Activated CD4-positive, alpha-beta T cell treated with anti-CD3 and anti-CD28 coated beads, Interleukin-2, amount 50 U/mL, for 24 hours (primary cell): ENCODE results near the gene INSC.

Source experiments
- DNase-seq, 2 donors: peaks; one replicate each; pipeline ENCODE4 v3.0.0-alpha.2; 2020; ENCODE audit warnings: low read depth in 1 of 2, low spot score in 1 of 2

The INSC gene

DNA sequence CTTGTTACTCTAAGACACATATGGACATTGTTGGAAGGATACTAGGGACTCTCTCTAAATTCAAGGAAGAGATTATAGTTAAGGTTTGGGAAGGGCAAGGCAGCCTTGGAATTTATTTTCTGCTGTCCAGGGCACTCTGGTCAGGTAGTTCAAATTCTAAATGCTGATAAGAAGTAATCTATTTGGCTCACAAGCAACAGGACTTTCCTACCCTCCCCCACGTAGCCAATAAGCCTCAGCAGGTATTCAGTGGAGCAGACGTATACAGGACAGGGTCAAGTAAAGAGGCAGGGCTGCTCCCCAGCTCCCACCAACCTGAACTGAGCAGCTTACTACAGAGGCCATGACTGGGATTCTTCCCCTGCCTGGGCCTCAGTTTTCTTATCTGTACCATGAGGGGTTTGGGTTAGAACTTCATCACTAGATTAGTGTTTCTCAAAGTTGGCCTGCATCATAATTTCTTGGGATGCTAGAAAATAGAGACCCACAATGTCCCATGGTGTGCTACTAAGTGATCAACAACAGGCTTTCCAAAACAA is 6.1 kb upstream of the INSC start:
- DNase-seq, result no peak

DNA sequence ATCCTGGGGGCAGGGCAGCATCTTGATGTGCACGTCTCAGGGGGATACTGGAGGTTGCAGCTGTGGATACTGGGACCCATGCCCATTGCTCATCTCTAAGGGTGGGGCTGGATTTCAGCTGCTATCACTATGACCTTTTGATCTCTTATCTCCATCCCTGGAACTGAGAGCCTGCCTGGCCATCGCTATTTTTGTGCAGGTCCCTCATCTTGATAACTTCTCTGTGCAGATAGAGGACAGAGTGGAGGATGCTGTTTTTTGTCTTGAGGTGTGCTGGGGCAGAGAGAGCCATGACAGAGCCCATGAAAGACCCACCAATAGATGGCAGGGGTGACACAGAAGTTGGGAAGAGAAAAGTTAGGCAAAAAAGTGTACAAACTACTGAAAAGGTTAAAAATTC is 5.1 kb upstream of the INSC start:
- DNase-seq, result no peak

DNA sequence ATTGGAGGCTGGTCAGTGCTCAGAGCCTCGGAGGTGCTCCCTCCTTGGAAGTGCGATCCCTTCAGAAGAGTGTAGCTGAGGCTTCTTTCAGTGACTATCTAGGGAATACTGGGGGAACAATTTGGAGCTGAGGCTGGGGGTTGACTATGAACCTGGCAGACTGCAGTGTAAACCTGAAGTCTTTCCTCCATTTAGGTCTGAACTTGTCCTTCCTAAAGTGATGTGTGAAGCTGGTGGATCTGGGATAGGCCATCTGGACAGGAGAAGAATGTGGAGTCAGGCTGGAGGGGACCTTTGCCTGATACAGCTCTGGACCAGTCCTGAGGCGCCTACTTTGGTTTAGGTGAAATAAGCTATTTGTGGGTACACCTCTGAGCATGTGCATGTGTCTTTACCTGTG is 3.5 kb upstream of the INSC start:
- DNase-seq, result no peak

DNA sequence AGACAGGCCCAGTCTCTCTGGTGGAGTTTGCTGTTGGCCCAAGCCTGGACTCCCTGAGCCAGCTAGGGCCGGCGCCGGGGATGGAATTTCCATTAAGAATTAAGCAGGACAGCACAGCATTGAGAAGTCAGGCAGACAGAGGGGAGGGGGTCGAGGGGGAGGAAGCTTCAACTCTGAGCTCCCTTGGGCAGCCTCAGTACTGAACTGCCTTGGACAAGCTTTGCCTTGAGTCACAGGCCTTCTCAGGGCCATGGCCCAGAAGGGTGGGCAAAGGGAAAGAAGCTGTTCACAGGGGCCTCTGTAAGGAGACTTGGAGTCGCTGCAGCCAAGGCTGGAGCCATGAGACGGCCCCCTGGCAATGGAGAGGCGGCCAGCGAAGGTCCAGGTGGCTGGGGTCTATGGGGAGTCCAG is 2.6 kb upstream of the INSC start:
- no peak for DNase-seq

DNA sequence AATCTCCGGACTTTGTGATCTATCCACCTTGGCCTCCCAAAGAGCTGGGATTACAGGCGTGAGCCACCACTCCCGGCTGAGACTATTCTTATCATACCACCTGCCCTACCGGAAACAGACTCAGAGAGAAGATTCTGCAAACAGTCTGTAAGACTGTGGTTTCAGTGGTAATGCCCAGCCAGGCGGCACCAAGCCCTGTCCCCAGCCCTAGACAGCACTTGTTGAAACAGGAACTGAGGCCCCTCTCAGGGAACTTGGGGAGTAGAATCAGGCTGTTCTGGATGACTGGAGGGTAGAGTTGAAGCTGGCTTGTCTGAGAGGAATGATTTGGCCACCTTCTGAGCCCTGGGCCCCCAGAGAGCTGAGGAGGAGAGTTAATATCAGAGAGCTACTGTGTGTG is 1.3 kb upstream of the INSC start:
- no peak for DNase-seq

DNA sequence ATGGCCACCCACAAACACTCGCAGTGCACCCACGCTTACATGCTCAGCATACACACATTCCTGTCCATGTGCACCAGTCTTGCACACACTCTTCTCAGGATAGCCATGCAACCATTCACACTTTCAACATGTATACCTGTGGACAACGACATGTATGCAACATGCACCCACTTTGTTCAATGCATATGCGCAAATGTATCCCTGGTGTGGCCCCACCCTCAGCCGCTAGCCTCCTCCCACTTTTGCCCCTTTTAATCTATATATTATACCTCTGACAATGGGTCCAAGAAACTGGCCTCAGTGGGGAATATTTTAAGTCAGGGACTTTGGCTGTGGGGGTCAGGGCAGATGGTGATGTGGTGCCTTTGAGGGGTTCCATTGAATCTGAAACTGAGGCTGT is 963 bp downstream of the INSC start:
- DNase-seq, result no peak

DNA sequence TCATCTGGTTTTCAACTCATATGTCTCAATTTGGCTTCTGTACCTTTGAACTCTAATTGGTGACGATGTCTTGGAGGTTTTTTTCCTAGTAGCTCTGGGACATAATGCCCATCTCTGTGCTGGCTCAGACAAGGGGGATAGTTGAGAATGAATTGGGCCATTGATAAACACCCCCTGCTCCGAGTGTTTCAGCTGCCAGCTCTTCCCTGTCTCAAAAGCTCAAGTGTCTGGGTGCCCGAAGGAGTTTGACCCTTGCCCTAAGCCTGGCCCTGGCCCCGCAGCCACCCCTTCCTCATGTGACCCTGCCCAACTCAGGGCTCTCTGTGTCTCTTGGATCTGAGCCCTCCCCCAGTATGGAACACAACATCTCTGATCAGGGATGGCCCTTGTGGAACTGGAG is 3.0 kb downstream of the INSC start:
- no peak for DNase-seq

DNA sequence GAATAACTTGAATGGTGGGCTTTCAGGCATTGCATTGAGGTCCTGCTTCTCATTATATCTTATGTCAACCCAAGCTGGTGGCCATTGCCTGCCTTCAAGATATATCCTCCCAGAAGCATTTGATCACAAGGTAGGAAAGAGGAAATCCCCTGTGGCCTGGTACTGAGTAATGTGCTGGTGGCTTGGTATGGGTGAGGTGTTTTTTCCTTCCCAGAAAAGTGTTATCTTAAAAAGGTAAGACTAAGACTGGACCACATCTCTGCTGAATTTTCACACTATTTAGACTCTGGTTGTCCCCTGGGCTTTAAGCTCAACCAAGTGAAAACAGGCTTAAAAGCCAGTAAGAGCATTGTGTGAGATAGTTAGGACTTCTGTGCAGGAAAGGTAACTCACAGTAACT is 3.7 kb downstream of the INSC start:
- no peak for DNase-seq

DNA sequence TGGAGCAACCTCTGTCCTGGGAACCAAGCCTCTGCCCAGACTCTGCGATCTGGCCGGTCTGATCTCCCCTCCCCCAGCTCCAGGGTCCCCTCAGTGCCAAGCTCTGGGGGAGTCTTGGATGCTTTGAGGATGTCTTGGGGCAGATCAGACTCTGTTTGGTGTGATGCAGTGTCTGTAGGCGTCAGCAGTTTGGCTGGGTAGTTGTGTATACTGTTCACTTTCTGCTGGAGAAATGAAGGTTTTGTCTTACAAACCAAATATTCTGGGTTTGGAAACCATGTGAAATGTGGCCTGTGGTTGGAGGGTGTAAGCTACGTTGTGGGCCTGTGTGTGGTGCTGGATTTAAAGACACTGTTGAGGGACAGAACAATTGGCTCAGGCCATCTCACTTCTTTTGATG is 4.6 kb downstream of the INSC start:
- DNase-seq, result no peak

DNA sequence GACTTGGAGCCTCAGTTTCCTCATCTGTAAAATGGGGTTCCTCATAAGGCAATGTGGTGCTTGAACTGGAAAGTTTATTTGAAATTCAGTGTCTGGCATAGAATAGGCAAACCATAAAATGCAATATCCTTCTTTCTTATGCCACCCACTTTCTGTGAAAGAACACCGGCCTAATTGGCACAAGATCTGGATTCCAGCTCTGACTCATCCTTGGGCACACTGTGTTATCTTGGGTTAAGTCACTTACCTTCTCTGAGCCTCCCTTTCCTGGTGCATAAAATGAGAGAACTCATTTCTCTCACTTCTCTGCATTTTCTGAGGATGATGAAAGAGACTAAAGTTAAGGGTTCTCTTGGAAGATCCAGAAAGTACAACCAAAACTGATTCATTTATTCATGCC is 5.1 kb downstream of the INSC start:
- no peak for DNase-seq

DNA sequence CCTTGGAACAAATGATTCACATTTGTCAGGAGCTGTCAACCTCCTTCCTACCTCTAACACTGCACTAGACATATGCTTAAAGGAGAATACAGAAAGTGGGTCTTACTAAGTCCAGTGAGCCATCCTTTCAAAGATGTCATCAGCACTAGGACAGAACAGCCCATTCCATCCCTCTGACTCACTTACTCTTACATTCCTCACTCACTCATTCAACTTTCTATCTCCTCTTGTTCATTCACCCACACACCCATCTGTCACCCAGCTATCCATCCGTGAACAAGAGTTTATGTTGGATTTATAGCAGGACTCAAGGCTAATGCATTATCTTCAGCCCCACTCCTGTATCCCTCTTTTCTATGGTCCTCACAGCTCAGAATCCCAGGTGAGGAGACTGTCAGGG is 9.1 kb downstream of the INSC start:
- no peak for DNase-seq

DNA sequence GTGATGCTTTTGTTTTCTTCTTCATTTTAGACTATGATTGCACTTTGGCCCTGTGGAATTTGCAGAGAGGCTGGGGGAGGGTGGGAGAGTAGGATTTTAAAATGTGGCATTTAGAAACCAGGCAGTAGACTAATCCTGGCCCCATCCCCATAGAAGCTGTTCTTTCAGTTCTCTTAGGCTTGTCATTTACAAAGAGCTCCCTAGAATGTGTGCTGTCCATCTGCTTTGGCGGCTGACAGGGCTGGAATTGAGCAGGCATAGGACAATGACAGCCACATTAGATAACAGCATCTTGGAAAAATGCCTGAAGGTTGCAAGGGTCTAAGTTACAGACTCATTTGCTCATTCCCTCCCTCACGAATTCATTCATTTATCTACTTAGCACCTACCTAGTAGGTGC is 9.8 kb downstream of the INSC start:
- no peak for DNase-seq

DNA sequence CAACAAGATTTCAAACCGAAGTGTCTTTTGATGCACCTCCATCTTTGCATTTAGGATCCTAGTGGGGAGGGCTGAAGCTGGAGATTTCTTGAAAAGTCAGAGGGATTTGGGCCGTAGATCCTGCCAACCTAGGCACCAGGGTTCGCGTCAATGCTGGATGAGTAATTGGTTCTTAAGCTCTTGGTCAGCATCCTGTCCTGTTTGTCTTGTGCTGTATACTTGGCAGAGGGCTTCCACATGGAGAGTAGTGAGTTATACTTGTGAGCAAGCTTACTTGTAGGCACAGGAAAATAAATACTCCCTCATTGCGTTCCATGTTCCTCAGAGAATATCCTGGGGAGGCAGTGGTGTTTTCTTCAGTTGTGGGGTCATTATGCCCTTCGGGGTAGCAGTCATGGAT is 12.6 kb downstream of the INSC start:
- no peak for DNase-seq

DNA sequence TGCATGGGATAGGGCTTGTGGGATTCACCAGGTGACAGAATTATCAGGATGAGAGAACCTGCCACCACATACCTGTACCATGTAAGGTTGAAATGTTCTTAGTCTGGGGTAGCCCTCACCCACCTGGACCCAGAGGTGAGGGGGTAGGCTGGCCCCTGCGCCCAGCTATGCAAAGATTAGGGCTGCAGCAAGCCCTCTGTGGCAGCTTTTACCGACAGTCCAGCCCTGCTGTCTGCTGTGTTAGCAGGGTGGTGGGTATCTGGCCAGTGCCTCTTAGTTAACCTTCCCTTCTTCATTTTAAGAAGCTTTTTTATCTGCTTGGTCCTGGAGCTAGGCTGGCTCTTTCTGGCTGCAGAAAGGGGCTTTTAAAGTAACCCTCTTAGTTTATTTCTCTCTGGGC is 13.9 kb downstream of the INSC start:
- DNase-seq, result no peak

DNA sequence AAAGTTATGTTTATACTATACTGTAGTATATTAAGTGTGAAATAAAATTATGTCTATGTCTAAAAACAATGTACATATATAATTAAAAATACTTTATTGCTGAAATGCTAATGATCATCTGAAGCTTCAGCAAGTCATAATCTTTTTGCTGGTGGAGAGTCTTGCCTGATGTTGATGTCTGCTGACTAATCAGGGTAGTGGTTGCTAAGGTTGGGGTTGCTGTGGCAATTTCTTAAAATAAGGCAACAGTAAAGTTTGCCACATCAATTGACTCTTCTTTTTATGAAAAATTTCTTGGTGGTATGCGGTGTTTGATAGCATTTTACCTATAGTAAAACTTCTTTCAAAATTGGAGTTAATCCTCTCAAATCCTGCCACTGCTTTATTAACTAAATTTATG is 21.4 kb downstream of the INSC start:
- DNase-seq, result no peak

DNA sequence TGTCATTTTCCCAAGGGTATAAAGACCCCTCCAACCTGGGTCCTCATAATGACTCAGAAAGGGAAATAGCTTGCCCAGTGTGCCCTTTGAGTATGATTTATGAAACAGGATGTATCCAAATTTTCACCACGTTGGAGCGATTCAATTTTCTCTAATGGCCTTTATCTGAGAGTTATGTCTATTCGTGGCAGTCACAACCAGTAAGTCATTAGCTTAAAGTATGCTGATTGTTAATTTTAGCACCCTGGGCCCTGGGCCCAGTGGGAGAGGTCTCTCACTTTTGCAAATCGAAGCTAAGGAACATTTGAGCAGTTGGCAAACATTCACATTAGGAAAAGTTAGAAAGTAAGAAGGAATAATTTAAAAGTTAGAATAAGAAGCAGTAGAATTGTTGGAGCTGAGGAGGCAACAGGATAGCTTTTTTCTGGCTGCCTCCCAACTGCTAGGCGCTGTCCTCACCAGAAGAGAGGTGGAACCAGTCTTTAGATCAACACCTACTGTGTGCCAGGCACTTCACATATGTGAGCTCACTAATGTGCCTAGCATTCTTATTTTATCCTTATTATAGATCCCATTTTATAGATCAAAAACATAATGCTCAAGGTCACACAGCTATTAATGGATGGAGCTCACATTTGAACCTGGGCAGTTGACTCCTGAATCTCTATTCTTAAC is 24.5 kb downstream of the INSC start:
- no peak for DNase-seq

DNA sequence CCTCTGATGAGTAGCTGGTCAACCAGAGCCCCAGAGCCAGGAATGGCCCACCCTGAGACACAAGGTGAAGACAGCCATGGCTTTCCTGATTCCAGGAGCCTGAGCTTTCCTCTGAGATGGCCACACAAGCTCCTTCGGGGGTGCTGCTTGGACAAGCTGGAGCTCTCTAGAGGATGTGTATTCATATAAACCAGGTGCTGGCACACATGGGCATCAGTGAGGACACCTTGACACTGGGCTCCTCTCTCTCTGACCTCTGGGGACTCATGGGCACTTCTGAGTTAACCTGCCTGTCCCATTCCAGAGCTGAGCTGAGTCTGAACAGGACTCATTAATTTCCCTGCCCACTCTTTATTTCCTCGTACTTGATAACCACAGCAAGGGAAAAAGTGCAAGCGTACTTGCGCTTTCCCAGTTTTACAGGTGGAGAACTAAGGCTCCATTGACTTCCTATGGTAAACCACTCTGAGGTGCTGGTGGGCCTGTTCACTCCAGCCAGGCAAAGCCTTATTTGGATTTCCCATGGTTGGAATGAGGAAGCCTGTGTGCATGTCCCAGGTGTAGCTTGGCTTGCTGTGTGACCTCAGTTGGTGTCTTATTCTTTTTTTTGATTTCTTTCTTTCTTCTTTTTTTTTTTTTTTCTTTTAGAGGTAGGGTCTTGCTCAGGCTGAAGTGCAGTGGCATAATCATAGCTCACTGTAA is 25.4 kb downstream of the INSC start:
- no peak for DNase-seq

DNA sequence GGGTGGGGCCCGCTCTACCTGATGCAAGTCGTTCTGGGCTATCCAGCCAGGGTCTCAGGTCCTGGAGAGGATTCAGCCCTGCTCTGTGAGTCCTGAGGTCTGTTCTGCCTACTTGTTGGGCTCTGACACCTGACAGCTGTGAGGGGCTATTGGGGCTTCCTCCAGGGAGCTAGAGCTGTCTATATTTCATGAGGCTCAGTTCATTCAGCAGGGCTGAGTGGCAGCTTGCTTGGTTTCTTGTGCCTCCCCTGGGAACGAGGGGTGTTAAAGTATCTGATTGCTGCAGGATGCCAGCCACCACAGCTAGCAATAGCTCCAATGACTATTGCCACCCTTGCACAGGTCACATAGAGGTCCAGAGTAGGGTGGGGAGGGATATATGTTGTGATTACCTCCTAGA is 26.7 kb downstream of the INSC start:
- no peak for DNase-seq

DNA sequence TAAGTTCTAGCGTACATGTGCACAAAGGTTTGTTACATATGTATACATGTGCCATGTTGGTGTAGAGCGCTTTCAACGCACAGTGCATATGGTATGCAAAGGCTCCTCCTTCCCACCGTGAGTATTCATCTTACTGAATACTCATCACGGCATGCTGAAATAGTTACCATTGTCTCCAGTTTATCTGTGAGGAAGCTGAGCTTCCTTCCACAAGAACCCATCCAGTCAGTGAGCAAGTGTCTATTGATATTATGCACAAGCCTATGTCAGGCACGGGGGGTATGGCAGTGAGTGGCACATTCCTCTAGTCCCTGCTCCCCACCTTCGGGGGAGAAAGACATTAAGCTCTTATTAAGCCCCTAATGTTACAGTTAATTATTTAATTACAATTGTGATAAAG is 28.1 kb downstream of the INSC start:
- DNase-seq, result no peak

DNA sequence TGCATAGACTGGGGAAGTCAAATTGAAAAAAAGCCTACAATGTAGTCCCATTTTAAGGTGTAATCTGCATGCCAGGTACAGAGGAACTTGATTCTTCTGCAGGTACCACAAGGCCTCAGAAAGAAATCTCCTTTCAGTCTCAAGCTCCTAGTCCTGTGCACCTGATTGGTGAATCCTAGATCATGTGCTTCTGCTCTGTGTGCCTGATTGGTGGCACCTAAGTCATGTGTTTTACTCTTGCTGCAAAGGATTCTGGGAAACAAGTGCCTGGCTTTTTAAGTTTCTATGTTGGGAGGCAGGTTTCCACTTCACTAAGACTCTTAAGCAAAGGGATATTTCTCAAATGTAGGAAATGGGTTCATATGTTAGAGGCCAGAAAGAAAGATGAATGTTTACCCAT is 29.1 kb downstream of the INSC start:
- DNase-seq, result no peak

DNA sequence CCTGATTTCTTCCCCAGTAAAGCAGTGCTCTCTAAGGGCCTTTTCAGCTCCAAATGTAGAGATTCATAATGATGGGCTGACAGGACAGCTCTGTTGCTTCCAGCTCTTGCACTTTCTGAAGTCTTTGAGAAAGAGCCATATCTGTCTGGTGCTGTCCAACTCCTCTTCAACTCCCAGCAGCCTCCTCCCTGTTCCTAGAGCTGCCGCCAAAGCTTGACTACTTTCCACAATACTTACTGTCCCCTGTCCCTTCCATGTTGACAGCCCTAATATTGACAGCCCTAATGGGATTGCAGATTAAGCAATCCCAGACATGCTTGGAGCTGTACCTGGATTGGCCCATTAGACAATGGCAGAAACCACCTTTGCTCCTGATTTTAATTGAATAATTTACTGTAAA is 29.6 kb downstream of the INSC start:
- DNase-seq, result no peak

DNA sequence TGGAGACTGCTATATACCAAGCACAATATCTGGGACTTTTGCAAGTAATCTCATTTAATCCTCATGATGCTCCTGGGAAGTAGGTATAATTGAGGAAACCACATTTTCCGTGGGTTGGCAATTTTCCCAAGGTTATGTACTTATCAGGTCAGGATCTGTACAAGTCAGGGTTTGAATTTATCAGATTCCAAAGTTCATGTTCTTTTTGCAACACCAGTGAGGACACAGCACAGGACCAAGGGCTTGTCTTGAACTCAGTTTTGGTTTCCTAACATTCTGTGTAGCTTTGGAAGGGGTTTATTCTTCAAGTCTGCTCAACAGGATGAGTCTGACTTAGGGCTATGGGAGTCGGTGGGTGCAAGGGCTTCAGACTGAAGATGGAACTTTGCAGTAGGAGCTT is 30.4 kb downstream of the INSC start:
- DNase-seq, result no peak

DNA sequence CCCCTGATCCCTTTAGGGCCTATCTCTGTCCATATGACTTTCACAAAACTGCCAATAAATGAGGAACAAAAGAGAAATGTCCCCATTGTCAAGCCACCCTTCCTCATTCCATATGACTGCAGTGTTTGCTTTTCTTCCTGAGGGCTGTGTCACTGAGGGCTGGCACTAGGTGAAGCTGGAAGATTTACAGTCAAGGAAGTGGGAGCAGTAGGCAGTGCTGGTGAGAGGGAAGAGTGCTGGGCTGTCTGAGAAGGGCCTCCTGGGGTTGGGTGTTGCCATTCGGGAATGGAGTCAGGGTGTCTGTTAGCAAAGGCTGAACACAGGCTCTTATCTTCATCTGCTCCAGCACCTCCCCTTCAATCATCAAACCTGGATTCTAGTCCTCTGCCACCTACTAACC is 30.9 kb downstream of the INSC start:
- DNase-seq, result no peak
